K562 (cell line): ENCODE results near the gene PSPH. TPM values are rescaled to one million over a fixed set of nuclear protein-coding genes. Genes with fewer than 3 reads are reported as not detected.
A peak's percentile ranks its signal among the peaks of the same experiment; 100 is the strongest.

Source experiments
- AFF1 ChIP-seq, 2 experiments: fragments of 450-650 bp; IDR thresholded peaks; 2 replicates each; pipeline ENCODE4 v1.6.1; 2018; ENCODE audit warnings: mild to moderate bottlenecking in 2 of 2, low read depth in 1 of 2; ENCODE audit not compliant: partially characterized antibody in 2 of 2
- ARHGAP35 ChIP-seq: fragments of 450-650 bp; IDR thresholded peaks from 2 replicates; pipeline ENCODE4 v1.6.1; 2018; ENCODE audit not compliant: partially characterized antibody
- CCAR2 ChIP-seq: fragments of 200-400 bp; formaldehyde crosslinking; IDR thresholded peaks from 2 replicates; pipeline ENCODE4 v1.6.1; 2017; ENCODE audit warnings: mild to moderate bottlenecking, low read depth, low read length
- DIDO1 ChIP-seq: fragments of 450-650 bp; IDR thresholded peaks from 2 replicates; pipeline ENCODE4 v1.6.1; 2016; ENCODE audit warnings: low read depth, missing biosample characterization, missing genetic modification characterization
- FOXJ2 ChIP-seq: fragments of 200-800 bp; sonication (Bioruptor generic); IDR thresholded peaks from 2 replicates; pipeline ENCODE4 v1.6.1; 2016; ENCODE audit warnings: missing genetic modification characterization, missing compliant biosample characterization
- GABPA ChIP-seq: fragments of 200-800 bp; sonication (Bioruptor generic); conservative IDR thresholded peaks from 2 replicates; pipeline ENCODE4 v1.6.1; 2016; ENCODE audit warnings: low read depth, missing genetic modification characterization, missing compliant biosample characterization
- HDAC2 ChIP-seq: fragments of 450-650 bp; IDR thresholded peaks from 2 replicates; pipeline ENCODE4 v1.6.1; 2016; ENCODE audit warnings: mild to moderate bottlenecking
- HNRNPK ChIP-seq: fragments of 200-400 bp; formaldehyde crosslinking; IDR thresholded peaks from one replicate; pipeline ENCODE4 v1.6.1; 2018; ENCODE audit warnings: mild to moderate bottlenecking, low read depth, low read length; ENCODE audit not compliant: poor library complexity, severe bottlenecking
- KAT2B ChIP-seq: IDR thresholded peaks from one replicate; pipeline ENCODE4 v1.6.1; 2012; ENCODE audit warnings: low read depth, mild to moderate bottlenecking, control low read depth, inconsistent platforms, low read length, moderate library complexity
- MECOM ChIP-seq: fragments of 250-450 bp; sonication (Bioruptor Pico); IDR thresholded peaks from 2 replicates; pipeline ENCODE4 v1.8.0; 2022; ENCODE audit warnings: inconsistent platforms
- SAP30 ChIP-seq: fragments of 200-600 bp; sonication (generic); IDR thresholded peaks from 2 replicates; pipeline ENCODE4 v1.6.1; 2012; ENCODE audit warnings: borderline replicate concordance, low read depth, mild to moderate bottlenecking, moderate library complexity, low read length, control low read depth, inconsistent platforms; ENCODE audit not compliant: insufficient read depth, poor library complexity, severe bottlenecking
- ZEB2 ChIP-seq: fragments of 450-650 bp; IDR thresholded peaks from 2 replicates; pipeline ENCODE4 v1.6.1; 2016
- ZHX1 ChIP-seq: fragments of 150-350 bp; conservative IDR thresholded peaks from 2 replicates; pipeline ENCODE4 v1.6.1; 2014; ENCODE audit warnings: low read length
- ZNF133 ChIP-seq: fragments of 250-450 bp; sonication (Bioruptor Pico); IDR thresholded peaks from 2 replicates; pipeline ENCODE4 v1.4.0; 2020; ENCODE audit warnings: mild to moderate bottlenecking
- ZNF740 ChIP-seq, 3 experiments: fragments of 200-800 bp in 1 of 3; sonication (Bioruptor generic) in 1 of 3; sonication (generic) in 1 of 3; formaldehyde crosslinking in 1 of 3; IDR thresholded peaks; 2 replicates each; pipeline versions ENCODE4 v1.6.1 to v1.8.0; 2016 to 2022; ENCODE audit warnings: mild to moderate bottlenecking in 2 of 3, missing compliant biosample characterization in 2 of 3, missing genetic modification characterization in 2 of 3, missing genetic modification reagents in 1 of 3
- polyA plus RNA-seq, 8 experiments: library from polyadenylated mRNA; depleted of rRNA in 4 of 8; stranded (reverse) in 5 of 8; unstranded in 3 of 8; fragments of >200 nt; fragmentation: Nextera tagmentation in 2 of 8; fragmentation: Illumina TruSeq in 1 of 8; extraction: Ambion mirVana in 2 of 8; extraction: Trizol in 1 of 8; gene quantifications; 2 replicates each; pipeline versions ENCODE4 v1.2.1 to v1.2.3, GENCODE V29; 2011 to 2014; ENCODE audit warnings: inconsistent platforms in 1 of 8, missing spikeins in 1 of 8
- total RNA-seq, 7 experiments: library from RNA; depleted of rRNA in 6 of 7; stranded (reverse); fragments of >200 nt in 6 of 7; fragmentation: Illumina TruSeq in 2 of 7; extraction: Trizol in 2 of 7; gene quantifications; 2 replicates each; pipeline versions ENCODE4 v1.2.1 to v1.2.3, GENCODE V29; 2011 to 2021; ENCODE audit warnings: low replicate concordance in 1 of 7
- TF ChIP-seq, protein P1 (sequence below): IDR thresholded peaks from 3 replicates; pipeline ENCODE4 v1.6.1; 2011; ENCODE audit warnings: borderline replicate concordance, mild to moderate bottlenecking; ENCODE audit not compliant: insufficient read length, insufficient read depth

The PSPH gene
- total and polyA plus RNA-seq, 9 of the 15 experiments (the other 6 are each of a cell fraction or from before 2014, with no cell fraction given), result 6.3 to 46.8 (median 20.2) TPM

DNA sequence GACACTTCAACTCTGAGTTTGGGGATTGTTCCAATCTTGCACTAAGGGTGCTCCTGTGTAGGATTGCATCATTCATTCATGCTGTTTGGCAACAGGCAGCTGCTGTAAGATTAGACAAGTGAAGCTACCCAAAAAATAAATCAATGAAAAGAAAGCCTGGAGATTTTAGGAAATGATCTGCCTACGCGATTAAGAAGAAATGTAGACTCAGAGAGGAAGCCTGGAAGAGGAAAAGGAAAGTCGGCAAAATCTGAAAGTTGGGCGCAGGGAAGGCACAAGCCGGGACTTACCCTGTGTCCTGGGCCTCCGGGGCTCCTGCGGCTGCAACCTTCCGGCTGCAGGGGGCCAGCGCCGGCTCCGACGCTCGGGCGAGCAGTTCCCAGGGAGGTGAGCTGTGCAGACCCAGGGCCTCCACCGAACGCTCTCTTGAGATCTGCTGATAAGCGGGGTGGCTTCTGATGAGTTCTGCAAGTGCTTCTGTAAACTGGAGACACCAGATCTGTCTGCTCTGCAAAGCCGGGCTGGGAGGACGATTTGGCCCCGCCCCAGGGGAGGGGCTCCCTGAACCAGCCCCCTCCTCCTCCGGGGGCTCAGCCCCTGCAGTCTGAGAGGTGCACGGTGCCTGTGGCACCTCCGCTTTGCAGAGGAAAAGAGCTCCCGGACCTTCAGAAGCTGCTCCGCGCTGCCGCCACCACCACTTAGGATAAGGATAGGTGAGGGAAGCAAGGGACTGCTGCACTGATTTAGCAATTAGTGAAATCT lies 17.4 kb downstream of the PSPH start (continued):
- TF ChIP-seq ARHGAP35 (no peak), ZHX1 (no peak), KAT2B (no peak), ZEB2 (peak; percentile 56; the same call in 1 of the 2 replicates), HDAC2 (peak; percentile 31; the same call in 1 of the 2 replicates), ZNF133 (CRISPR knock-in tag) (no peak), SAP30 (peak; percentile 36), DIDO1 (no peak), CCAR2 (no peak), GABPA (tag) (peak; percentile 50), MECOM (CRISPR knock-in tag) (no peak), HNRNPK (no peak), ZNF740 (CRISPR knock-in tag; IDR thresholded peaks at IDR 0.05) (no peak), ZNF740 (tag; IDR thresholded peaks at IDR 0.05) (no peak), AFF1 (IDR thresholded peaks at IDR 0.05; ENCODE audit: low read depth in 1 of 2, partially characterized antibody in 2 of 2) (peak; percentile 73 to 77), FOXJ2 (no peak)
- TF ChIP-seq, protein P1, sequence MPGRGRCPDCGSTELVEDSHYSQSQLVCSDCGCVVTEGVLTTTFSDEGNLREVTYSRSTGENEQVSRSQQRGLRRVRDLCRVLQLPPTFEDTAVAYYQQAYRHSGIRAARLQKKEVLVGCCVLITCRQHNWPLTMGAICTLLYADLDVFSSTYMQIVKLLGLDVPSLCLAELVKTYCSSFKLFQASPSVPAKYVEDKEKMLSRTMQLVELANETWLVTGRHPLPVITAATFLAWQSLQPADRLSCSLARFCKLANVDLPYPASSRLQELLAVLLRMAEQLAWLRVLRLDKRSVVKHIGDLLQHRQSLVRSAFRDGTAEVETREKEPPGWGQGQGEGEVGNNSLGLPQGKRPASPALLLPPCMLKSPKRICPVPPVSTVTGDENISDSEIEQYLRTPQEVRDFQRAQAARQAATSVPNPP, result no peak
